Superior temporal gyrus (tissue), 1 donor: ENCODE data around the gene CARD9.
A peak's percentile ranks its signal among the peaks of the same experiment; 100 is the strongest.
"Not testable (repeated sequence)": the region's sequence is repeated elsewhere in the genome, so short reads cannot be mapped to it uniquely, and the experiment has no call there.

ENCODE experiments used
- DNase-seq: peaks from one replicate; pipeline ENCODE4 v3.0.0-alpha.2; 2016; ENCODE audit errors: extremely low spot score

CARD9 gene

GRCh38 chr9:136363949-136364748 is 9.3 kb downstream of the CARD9 start:
- DNase-seq = no peak

GRCh38 chr9:136363106-136363948 is 10.1 kb downstream of the CARD9 start, which contains the start of gene DNLZ:
Gene DNLZ (minus strand): TSS chr9:136363744. CDS start chr9:136363714, 30 bp downstream.
- DNase-seq = peak; percentile 88

GRCh38 chr9:136362450-136362784 is 11.1 kb downstream of the CARD9 start:
- DNase-seq = no peak

GRCh38 chr9:136361754-136362449 is 11.6 kb downstream of the CARD9 start:
- DNase-seq = no peak

- DNase-seq = no peak
These were observed 12.3 kb downstream of the CARD9 start for GRCh38 chr9:136361047-136361753.

GRCh38 chr9:136359774-136360718 is 13.4 kb downstream of the CARD9 start:
- no peak for DNase-seq

- no peak for DNase-seq
These were observed 14.6 kb downstream of the CARD9 start for GRCh38 chr9:136358888-136359287.

- DNase-seq = no peak
These were observed 15.5 kb downstream of the CARD9 start for GRCh38 chr9:136358016-136358415.

- no peak for DNase-seq
These were observed 16.2 kb downstream of the CARD9 start for GRCh38 chr9:136357202-136357725.

- no peak for DNase-seq
These were observed 17.6 kb downstream of the CARD9 start for GRCh38 chr9:136355616-136356557.

GRCh38 chr9:136354592-136355085 is 18.8 kb downstream of the CARD9 start:
- DNase-seq = no peak

GRCh38 chr9:136353757-136354488 is 19.5 kb downstream of the CARD9 start:
- DNase-seq = no peak

GRCh38 chr9:136353088-136353487 is 20.4 kb downstream of the CARD9 start:
- no peak for DNase-seq

GRCh38 chr9:136352682-136353081 is 20.8 kb downstream of the CARD9 start:
- no peak for DNase-seq

GRCh38 chr9:136351868-136352267 is 21.6 kb downstream of the CARD9 start:
- not testable (repeated sequence) for DNase-seq

- no peak for DNase-seq
These were observed 22.1 kb downstream of the CARD9 start for GRCh38 chr9:136351252-136351800.

- DNase-seq = no peak
These were observed 23.9 kb downstream of the CARD9 start for GRCh38 chr9:136349546-136349945.

GRCh38 chr9:136348691-136349090 is 24.8 kb downstream of the CARD9 start:
- no peak for DNase-seq
